Renal cortical epithelial cell (primary cell): ENCODE data around the gene TBX4. TPM values are rescaled to one million over a fixed set of nuclear protein-coding genes. Genes with fewer than 3 reads are reported as not detected.

Experiments
- DNase-seq: peaks from one replicate; pipeline ENCODE4 v3.0.0-alpha.2; 2011; ENCODE audit warnings: low read depth
- total RNA-seq: library from RNA; depleted of rRNA; stranded (reverse); fragments of >200 nt; gene quantifications from 2 replicates; pipeline ENCODE4 v1.2.3, GENCODE V29; 2014

The TBX4 gene
- total RNA-seq: not detected in 2 replicates

DNA sequence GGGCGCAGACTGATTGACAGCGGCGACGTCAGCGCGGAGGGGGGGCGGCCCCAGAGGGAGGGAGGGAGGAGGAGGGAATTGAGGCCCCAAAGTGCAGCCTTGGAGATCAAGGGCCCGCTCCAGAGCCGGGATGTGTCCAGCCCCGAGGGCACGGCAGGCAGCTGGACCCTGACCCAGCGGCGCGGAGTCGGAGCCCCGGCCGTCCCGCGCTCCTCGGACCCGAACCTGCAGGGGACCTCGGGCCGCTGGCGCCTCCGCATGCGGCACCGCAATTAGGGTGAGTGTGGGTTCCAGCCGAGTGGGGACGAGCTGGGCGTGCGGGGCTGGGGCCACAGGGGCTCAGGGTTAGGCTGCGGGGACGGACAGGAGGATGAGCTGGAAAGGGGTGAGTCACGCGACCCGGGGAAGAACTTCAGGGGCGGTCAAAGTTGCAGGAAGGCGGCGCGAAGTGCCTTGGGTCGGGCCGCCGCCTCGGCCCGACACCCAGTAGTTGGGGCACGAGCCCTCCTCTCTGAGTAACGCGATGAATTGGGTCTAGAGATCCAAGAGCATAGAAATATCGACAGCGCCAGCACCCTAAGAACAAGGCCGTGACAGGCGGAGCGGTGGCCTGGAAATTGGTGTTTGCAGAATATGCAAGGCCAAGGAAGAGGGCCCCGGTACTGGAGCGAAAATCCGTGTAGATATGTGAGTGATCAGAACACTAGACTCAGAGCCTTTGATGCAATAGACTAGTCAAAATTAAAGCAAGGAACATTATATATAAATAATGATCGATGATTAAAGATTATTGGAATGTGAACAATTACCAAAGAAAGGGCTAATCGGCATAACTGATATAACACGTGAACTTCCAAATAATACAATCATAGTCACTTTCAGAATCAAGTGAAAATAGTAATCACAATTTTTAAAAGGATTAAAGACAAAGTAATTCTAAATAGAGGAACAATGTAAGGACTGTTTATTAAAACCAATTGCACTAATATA, at the start of gene TBX4:
Gene TBX4 (plus strand): TSS at position 122 of the 990 bp plus-strand sequence. CDS start 4,069 bp downstream, outside the sequence.
- DNase-seq: no peak

DNA sequence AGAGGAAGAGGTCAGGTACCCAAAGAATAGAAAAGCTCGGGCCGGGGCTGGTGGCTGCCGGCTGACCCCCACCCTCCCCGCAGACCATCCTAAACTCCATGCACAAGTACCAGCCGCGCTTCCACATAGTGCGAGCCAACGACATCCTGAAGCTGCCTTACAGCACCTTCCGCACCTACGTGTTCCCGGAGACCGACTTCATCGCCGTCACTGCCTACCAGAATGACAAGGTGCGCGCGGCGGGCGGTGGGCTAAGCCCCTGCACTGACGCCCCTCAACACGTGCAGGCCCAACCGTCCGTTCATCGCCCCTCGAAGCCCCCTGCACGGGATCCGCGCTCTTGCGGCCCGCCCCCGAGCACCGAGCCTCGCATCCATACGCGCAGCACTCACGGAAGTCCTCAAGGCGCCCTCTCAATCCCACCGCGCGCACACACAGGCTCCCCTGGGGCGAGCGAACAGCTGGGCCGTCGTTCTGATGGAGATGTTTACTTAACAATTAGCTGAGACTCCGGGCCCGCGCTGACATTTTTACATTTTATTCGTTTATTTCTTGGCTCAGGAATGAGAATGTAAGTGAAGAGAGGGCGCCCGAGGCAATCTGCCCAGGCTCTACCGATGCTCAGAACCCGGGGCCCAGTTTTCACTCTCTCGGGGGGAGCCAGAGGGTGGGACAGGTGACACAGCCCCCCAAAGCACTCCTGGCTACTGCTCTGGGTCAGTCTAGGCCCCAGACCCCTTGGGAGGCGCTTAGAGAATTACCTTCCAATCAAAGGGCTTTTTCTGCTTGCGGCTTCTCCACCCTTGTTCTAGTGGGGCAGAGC, 49.0 kb upstream of the TBX4 start:
- no peak for DNase-seq

DNA sequence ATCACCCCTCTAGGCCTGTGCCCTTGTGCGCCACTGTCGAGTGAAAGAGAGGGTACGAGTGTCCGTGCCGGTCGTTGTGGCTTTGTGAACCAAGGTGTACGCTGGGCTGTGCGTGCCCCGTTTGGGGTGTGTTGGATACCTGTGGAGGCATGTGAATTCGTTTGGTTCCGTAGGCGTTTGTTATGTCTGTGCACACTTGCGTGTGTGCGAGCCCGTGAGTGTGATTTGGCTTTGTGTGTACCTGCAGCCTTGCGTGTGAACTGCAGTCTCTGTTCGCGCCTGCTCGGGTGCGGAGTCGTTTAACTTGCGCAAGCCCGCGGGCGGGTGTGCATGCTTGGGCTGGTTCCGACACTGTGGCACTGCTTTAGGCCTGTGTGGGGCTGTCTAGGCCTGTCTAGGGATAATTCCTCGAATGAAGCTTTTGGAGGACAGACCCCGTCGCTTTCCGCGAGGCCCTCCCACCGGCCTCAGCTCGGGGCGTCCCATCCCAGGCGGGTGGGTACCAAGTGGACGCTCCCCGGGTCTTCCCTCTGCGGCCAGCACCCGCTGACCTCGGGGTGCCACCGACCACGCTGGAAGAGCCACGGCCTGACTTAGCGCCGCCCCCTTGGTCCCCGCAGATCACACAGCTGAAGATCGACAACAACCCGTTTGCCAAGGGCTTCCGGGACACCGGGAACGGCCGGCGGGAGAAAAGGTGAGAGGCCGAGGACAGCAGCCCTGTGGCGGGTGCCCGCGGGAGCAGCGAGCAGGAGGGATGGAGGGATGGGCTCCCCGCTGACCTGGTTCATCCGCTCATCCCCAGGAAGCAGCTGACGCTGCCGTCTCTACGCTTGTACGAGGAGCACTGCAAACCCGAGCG, 48.2 kb upstream of the TBX4 start:
- no peak for DNase-seq

DNA sequence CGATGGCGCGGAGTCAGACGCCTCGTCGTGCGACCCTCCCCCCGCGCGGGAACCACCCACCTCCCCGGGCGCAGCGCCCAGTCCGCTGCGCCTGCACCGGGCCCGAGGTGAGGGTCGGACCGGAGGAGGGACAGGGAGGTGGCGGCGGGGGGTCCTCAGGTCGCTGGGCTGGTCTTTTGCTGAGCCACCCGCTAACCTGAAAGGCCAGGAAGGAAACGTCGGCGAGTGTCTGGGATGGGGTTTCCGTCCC, 47.6 kb upstream of the TBX4 start:
- DNase-seq: no peak

DNA sequence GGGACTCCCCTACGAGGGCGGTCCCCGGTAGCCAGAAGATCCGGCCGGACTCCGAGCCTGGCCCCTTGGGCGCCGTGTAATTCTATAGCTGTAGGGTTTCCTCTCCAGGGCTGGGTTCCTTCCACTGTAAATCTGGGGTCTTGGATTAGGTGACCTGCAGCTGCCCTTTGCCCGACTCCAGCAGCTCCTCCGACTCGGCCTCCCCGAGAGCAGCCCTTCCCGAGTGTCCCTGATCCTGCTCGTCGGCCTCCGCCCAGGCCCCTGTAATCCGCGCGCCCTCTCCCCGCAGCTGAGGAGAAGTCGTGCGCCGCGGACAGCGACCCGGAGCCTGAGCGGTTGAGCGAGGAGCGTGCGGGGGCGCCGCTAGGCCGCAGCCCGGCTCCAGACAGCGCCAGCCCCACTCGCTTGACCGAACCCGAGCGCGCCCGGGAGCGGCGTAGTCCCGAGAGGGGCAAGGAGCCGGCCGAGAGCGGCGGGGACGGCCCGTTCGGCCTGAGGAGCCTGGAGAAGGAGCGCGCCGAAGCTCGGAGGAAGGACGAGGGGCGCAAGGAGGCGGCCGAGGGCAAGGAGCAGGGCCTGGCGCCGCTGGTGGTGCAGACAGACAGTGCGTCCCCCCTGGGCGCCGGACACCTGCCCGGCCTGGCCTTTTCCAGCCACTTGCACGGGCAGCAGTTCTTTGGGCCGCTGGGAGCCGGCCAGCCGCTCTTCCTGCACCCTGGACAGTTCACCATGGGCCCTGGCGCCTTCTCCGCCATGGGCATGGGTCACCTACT, 47.1 kb upstream of the TBX4 start:
- DNase-seq: no peak

DNA sequence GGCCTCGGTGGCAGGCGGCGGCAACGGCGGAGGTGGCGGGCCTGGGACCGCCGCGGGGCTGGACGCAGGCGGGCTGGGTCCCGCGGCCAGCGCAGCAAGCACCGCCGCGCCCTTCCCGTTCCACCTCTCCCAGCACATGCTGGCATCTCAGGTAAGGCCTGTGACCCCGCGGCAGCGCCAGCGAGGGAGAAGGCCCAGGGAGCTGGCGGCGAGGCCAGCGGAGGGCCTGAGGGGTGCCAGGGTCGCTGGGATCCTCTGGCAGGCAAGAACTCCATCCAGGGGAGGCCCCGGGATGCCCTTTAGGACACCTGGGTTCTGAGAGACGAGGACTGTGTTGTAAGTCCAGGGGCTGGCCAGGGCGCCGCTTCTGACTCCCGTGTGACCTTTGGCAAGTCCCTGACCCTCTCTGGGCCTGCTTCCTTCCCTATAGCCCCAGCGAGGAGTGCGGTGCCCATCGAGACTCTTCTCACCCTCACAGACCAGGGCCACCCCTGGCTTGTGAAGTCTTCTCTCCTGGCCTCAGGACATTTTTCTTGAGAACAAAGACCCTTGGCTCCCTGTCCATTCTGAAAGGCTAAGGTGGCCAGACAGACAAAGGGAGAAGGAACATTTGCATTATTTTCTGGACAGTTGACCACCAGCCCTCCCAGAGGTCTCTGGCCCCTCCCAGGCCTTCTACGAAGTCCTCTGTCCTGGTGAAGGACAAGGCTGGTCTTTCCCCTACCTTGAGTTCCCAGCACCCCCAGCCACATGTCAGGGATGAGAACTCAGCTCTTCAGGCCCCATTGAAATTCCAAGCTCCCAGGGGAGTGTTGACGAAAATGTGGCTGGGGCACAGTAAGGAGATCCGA, 46.3 kb upstream of the TBX4 start:
- DNase-seq: no peak

DNA sequence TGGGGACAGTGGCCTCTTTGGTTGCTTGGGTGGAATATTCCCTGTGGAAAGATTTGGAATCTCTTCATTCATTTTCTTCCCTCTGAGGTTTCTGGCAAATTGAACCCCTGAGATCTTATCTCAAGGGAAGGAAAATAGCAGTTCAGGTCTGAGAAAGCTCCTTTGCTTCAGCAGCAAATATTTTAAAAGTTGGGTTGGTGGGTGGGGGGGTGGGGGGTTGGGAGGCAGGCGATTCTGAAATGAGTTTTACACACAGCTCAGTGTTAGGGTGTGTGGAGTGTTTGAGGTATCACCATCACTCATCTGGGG, 45.7 kb upstream of the TBX4 start:
- DNase-seq: no peak

DNA sequence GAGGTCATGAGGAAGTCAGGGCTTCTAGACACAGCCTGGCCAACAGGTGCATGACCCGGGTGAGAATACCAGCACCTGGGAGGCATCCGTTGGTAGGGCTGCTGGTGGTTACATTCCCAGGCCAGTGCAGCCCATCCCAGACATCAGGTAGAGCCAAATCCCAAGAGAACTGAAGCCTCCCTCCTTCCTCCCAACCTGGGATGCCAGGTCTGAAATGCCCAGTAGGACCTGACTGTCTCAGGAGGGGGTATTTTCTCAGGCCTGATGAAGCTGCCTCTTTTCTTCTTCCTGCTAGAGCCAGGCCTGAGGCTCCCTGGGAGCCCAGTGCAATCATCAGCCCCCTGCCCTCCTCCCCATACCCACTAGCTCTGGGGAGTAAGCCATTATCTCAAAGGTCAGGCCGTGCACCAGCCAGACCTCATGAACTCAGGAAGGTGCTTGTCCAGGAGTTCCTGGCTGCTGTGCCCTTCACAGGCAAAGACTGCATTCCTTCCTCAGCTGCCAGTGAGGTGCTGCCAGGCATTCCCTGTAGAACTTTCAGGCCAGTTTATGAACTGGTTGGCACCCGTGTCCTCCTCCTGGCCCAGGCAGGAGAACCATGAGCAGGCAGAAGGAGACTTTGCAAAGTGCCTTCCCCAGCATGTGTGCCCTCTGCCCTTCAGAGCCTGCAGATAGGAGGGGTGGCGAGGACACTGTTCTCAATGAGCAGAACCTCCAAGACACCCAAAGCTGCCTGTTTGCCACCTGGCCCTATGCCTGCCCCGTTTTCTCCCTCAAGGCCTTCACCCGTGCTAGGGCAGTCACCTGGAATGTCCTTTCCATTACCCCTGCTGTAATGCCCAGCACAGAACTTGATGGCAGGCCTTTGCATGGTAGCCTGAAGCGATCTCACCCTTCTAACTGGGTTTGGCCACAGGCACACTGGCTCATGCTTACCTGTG, 45.0 kb upstream of the TBX4 start:
- DNase-seq: no peak

DNA sequence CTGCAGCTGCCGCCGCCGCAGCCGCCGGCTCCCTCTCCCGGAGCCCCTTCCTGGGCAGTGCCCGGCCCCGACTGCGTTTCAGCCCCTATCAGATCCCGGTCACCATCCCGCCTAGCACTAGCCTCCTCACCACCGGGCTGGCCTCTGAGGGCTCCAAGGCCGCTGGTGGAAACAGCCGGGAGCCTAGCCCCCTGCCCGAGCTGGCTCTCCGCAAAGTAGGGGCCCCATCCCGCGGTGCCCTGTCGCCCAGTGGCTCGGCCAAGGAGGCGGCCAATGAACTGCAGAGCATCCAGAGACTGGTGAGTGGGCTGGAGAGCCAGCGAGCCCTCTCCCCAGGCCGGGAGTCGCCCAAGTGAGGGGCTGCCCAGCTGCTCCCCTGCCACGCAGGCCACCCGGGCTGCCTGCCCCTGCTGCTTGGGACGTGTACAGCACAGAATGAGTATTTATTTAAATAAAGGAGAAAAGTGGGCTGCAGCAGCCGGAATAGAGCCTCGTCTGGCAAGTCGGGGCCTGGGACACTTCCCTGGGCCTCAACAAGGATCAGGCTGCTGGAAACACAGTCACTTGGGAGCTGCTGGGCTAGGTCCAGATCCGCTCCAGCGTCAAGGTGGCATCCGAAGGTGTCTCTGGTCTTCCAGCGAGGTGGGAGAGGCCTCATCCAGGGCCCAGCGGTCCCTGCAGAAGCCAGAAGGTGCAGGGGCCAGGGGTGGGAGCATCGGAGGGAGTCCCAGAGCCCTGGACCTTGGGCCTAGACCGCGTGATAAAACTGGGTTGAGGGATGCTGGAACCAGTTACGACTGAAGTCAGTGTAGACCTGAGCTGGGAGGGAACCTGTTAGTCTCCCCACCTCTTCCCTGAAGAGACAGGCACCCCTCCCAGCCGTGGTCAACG, 43.8 kb upstream of the TBX4 start:
- no peak for DNase-seq

DNA sequence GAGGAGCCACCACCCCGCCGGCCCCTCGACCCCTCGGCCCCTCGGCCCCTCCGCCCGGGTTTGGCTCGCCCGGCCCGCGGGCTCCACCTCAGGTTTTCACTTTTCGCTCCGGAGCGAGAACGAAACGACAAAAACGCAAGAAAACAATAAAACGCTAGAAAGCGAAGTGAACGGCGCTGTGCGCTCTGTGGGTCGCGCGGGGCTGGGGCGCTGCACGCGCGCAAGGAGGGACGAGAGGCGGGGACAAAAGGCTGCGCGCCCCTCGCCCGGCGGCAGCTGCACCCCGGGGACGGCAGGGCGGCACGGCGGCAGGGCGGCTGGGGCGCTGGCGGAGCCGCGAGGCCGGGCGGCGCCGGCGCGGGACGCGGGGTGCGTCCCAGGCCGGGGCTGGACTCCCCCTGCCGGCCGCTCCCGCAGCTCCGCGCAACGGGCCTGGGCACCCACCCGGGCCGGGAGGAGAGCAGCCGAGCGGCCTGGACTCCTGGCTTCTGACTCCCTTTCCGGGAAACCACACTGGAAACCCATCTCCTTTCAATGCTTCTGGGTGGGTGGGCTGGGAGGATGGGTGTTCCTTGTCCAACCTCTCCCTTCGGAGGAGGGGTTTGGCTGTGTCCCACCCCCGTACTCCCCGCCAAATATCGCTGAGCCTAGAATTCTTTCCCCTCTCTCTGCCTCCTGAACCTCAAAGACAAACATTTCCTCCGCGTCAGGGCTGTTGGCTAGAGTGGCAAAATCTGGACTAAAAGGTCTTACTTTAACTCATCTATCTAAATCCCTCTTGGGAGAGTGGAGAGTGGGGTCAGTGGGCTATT, 42.7 kb upstream of the TBX4 start:
- DNase-seq: no peak

DNA sequence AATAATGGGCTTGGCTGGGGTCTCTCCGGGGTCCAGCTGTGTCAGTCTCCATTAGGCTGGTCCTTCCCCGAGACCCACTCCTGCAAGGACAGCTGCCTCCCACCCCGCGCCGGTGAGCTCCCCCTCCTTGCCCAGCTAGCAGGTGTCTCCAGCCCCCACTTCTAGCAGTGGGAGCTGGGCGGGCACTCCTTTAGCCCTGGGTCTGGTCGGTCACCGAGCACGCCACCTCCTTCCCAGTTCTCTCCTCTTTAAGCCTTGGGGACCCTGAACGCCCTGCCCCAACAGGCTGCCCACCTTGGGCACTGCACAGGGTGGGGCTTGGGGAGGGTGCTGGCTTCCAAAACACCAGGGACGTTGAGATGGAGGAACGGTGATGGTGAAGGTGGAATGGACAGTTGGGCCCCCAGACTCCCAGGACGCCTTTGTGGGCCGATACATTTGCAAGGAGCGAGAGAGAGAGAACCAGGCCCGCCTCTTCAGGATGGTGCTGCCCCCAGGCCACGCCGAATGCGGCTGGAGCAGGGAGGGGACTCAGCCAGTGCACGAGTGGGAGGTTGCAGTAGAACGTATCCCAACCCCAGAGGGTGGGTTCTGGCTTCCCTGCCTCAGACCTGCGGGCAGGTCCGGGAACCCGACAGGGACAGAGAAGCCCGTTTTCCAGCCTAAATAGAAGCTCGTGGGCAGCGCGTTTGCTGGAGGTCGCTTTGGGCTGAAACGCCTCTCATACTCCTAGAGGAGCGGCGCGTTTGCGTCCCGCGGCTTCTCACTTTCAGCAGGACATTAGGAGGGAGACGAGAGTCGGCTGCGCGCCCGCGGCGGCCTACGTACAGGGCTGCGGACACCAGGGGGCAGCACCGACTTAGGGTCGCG, 41.8 kb upstream of the TBX4 start:
- no peak for DNase-seq

DNA sequence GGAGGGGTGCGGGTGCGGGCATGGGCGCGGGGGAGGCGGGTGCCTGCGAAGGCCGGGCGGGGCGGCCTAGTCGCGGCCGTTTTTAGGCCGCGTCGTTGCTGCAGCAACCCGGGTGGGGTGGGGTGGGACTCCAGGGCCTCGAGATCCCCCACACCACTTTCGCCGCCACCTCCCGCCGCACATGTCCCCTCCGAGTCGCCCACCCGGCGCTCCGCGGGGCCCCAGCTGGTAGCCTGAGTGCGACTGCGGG, 41.3 kb upstream of the TBX4 start:
- DNase-seq: no peak

DNA sequence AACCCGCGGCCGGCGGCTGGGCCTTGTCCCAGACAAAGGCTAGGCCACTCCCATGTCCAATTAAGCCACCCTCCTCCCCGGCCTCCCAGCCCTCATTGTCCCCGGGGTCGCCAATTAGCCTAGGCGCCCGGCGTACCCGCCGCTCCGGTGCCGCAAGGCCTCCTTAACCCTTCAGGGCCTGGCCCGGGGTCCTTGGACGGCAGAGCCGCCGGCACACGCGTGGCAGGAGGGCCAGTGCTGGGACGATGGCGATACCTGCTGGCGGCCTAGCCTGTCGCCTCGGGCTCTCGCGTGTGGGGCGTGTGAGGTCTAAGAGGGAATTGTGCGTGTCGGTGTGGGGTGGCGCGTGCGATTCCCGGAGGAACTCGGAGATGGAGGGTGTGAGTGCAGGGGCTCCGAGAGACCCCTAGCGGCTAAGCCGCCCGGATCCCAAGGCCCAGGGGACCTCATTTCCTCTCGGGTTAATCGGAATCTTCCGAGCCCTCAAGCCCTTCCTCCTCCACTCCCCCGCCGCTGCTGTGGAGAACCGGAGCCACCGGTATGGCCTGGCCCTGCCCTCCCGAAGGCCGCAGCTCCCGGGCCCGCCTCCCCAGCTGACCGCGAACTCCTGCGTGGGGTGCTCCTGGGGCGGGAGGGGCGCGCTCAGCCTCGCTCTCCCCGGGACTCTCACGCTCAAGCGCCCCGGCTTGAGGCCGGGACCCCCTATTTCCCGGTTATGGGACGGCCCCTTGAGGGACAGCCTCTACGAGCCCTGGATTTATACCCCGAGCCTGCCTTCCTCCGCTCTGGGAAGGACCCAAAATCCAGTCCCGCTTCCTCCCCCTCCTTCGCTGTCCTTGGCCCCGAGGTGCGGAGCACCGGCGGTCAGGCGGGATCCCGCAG, 40.7 kb upstream of the TBX4 start:
- no peak for DNase-seq

DNA sequence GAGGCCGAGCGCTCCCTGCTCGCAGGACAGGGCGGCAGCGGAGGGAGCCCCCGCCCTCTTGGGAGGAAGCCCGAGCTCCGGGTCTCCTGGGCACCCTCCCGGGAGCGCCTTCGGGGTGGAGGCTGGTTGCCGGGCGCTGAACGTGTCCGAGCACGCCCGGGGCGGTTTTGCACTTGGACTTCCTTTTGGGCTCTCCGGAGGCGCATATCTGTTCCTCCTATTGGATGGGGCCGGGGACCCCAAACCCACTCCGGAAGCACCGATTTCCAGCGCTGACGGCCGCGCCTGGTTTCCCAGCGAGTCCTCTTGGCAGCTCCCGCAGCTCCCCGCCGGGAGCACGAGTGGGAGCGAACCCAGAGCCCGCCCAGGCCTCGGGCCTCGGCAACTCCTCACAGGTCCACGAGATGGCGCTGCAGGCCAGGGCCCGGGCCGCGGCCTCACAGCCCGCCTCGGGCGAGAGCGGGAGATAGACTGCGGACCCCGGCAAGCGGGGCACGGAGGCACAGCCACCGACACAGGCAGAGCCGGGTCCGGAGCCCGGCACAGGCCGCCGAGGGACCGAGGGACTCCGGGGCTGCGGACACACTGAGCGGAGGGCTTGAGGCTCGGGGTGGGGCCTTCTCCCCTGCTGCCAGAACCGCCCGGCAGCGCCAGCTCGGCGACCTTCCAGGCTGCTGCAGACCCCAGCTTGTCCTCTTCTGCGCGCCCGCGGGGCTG, 39.9 kb upstream of the TBX4 start:
- no peak for DNase-seq
